ENCODE results near the gene SLC9A9. TPM values are rescaled to one million over a fixed set of nuclear protein-coding genes. Genes with fewer than 3 reads are reported as not detected.

SLC9A9 gene
- total and polyA plus RNA-seq, 2 experiments from 2014 or later, result 2.2 to 6.8 TPM

DNA sequence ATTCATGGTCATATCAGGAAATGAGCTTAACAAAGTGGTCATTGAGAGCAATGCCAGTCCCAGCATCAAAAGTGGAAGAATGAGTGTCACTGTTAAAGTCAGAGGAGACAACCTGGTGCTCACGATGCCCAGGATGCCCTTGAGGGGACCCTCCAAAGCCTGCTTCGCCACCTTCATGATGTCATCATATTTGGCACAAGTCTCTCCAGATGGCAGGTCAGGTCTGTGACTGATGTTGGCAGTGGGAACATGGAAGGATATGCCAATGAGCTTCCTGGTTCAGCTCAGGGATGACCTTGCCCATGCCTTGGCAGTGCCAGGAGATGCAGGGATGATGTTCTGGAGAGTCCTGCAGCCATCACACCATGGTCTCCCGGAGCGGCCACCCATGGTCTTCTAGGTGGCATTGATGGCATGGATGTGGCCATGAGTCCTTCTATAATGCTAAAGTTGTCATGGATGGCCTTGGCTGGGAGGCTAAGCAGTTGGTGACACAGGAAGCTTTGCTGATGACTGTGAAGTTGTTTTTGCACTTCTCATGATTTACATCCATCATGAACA is 344.9 kb downstream of the SLC9A9 start:
- Histone ChIP-seq H3K9me3 (ENCODE audit: low read depth) (no peaks in the 10 kb centered on the region), H3K9me2 (replicated peaks; ENCODE audit: insufficient read depth) (no peaks in the 10 kb centered on the region), H3K4me3 (no peak overlapping the region), H2AFZ (no peak overlapping the region), H3K36me3 (replicated peaks; ENCODE audit: insufficient read depth, low read depth) (no peaks in the 10 kb centered on the region), H3K4me1 (ENCODE audit: insufficient read depth) (no peaks in the 10 kb centered on the region), H3K4me2 (no peak overlapping the region), H4K20me1 (ENCODE audit: insufficient read depth, poor library complexity, severe bottlenecking) (no peaks in the 10 kb centered on the region), H3K27me3 (no peaks in the 10 kb centered on the region), H3K79me2 (no peaks in the 10 kb centered on the region), H3K27ac (no peak overlapping the region)
- DNase-seq (ENCODE audit: low spot score), result no peak
- TF ChIP-seq, protein P1, sequence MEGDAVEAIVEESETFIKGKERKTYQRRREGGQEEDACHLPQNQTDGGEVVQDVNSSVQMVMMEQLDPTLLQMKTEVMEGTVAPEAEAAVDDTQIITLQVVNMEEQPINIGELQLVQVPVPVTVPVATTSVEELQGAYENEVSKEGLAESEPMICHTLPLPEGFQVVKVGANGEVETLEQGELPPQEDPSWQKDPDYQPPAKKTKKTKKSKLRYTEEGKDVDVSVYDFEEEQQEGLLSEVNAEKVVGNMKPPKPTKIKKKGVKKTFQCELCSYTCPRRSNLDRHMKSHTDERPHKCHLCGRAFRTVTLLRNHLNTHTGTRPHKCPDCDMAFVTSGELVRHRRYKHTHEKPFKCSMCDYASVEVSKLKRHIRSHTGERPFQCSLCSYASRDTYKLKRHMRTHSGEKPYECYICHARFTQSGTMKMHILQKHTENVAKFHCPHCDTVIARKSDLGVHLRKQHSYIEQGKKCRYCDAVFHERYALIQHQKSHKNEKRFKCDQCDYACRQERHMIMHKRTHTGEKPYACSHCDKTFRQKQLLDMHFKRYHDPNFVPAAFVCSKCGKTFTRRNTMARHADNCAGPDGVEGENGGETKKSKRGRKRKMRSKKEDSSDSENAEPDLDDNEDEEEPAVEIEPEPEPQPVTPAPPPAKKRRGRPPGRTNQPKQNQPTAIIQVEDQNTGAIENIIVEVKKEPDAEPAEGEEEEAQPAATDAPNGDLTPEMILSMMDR (IDR thresholded peaks at IDR 0.05; ENCODE audit: poor library complexity), result no peak
- TF ChIP-seq EZH2 (IDR thresholded peaks at IDR 0.05; ENCODE audit: borderline replicate concordance) (no peak), EZH2phosphoT487 (IDR thresholded peaks at IDR 0.05; ENCODE audit: low read depth, severe bottlenecking, unreplicated experiment) (no peak)
- 99% methylated on average over 4 of the region's 4 CpGs for WGBS (ENCODE audit: low lambda C conversion rate, missing lambda C conversion rate)

DNA sequence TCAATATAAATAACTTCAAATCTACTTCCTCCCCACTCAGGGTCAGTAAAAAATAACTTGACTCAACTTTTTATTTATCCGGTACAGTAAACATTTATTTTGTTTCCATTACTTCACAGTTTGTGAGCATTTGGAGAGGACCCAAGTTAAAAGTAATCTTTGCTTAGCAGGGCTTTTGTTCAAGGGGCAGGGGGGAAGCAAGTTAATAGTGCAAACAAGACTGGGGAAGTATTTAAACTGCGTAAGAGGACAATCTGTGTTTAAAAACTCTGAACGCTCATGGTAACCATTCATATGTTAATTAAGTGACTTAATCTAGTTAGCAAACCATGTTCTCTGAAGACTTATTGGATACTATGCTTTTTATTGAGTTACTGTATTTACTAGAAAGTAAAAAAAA is 346.2 kb downstream of the SLC9A9 start:
- Histone ChIP-seq H3K79me2 (no peaks in the 10 kb centered on the region), H3K4me2 (no peak overlapping the region), H2AFZ (no peak overlapping the region), H3K4me1 (ENCODE audit: insufficient read depth) (no peaks in the 10 kb centered on the region), H4K20me1 (ENCODE audit: insufficient read depth, poor library complexity, severe bottlenecking) (no peaks in the 10 kb centered on the region), H3K27me3 (no peaks in the 10 kb centered on the region), H3K27ac (no peak overlapping the region), H3K9me2 (replicated peaks; ENCODE audit: insufficient read depth) (no peaks in the 10 kb centered on the region), H3K4me3 (no peak overlapping the region), H3K36me3 (replicated peaks; ENCODE audit: insufficient read depth, low read depth) (no peaks in the 10 kb centered on the region), H3K9me3 (ENCODE audit: low read depth) (no peaks in the 10 kb centered on the region)
- 30% methylated on average over 3 of the region's 3 CpGs for WGBS (ENCODE audit: low lambda C conversion rate, missing lambda C conversion rate)
- DNase-seq (ENCODE audit: low spot score), result no peak
- TF ChIP-seq EZH2 (IDR thresholded peaks at IDR 0.05; ENCODE audit: borderline replicate concordance) (no peak), EZH2phosphoT487 (IDR thresholded peaks at IDR 0.05; ENCODE audit: low read depth, severe bottlenecking, unreplicated experiment) (no peak)
- TF ChIP-seq, protein P1 (IDR thresholded peaks at IDR 0.05; ENCODE audit: poor library complexity), result no peak

DNA sequence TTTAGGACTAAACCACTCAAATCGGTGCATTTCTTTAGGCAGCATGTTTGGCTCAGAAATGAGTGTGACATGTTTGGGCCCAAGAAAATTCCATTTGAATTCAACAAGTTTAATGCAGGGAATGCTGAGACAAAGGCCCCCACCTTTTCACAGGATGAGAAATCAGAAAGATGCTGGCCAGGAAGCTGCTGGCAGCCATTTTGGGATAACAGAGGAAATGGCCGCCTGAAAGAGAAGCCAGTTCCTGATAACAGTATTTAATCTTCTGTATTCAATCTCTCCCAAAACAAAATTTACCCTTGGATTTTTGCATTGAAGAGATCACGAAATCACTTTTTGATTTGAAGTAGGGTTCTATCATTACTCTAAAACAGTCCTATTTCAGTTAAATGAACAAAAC is 350.9 kb downstream of the SLC9A9 start:
- H2AFZ ChIP-seq, result no peak overlapping the region
- no peaks in the 10 kb centered on the region for H3K79me2 ChIP-seq
- H3K27ac ChIP-seq, result no peak overlapping the region
- H3K36me3 ChIP-seq (replicated peaks; ENCODE audit: insufficient read depth, low read depth), result no peaks in the 10 kb centered on the region
- H3K4me3 ChIP-seq, result no peak overlapping the region
- TF ChIP-seq, protein P1 (IDR thresholded peaks at IDR 0.05; ENCODE audit: poor library complexity), result no peak
- TF ChIP-seq EZH2 (IDR thresholded peaks at IDR 0.05; ENCODE audit: borderline replicate concordance), result no peak
- no peak for TF ChIP-seq EZH2phosphoT487 (IDR thresholded peaks at IDR 0.05; ENCODE audit: low read depth, severe bottlenecking, unreplicated experiment)
- H3K4me1 ChIP-seq (ENCODE audit: insufficient read depth), result no peaks in the 10 kb centered on the region
- no peak overlapping the region for H3K4me2 ChIP-seq
- H3K9me2 ChIP-seq (replicated peaks; ENCODE audit: insufficient read depth), result no peaks in the 10 kb centered on the region
- DNase-seq (ENCODE audit: low spot score), result no peak
- no peaks in the 10 kb centered on the region for H4K20me1 ChIP-seq (ENCODE audit: insufficient read depth, poor library complexity, severe bottlenecking)
- no peaks in the 10 kb centered on the region for H3K27me3 ChIP-seq
- 96% methylated on average over 3 of the region's 3 CpGs for WGBS (ENCODE audit: low lambda C conversion rate, missing lambda C conversion rate)
- H3K9me3 ChIP-seq (ENCODE audit: low read depth), result no peaks in the 10 kb centered on the region
